Caco-2 (cell line): ENCODE measurements around the gene PSKH1. TPM values are rescaled to one million over a fixed set of nuclear protein-coding genes. Genes with fewer than 3 reads are reported as not detected.

Source experiments
- BruUV-seq: library from RNA; stranded (reverse); fragments of 400-500 nt; replicated peaks from 2 replicates; lab custom pipeline; 2021; lab: Mats Ljungman, UMichigan
- CTCF ChIA-PET: fragments of 300-600 bp; sonication (Branson Sonifier 250); formaldehyde crosslinking; loops from one replicate; lab custom pipeline; 2022; ENCODE audit warnings: antibody characterized with exemption; lab: Charles Lee
- POLR2A ChIA-PET: fragments of 300-600 bp; sonication (Branson Sonifier 250); formaldehyde crosslinking; loops from one replicate; lab custom pipeline; 2022; ENCODE audit warnings: antibody characterized with exemption; lab: Charles Lee
- DNase-seq, 2 experiments: peaks; one replicate each; pipeline versions ENCODE4 v3.0.0 to v3.0.0-alpha.2; 2020 to 2022
- H3K27me3 ChIP-seq: replicated peaks from 2 replicates; pipeline ENCODE4 v1.6.0; 2011; ENCODE audit warnings: low read length; ENCODE audit not compliant: control insufficient read depth, insufficient read depth
- H3K36me3 ChIP-seq: 2 replicates; pipeline ENCODE4 v1.5.1; 2011; ENCODE audit warnings: low read length; ENCODE audit not compliant: control insufficient read depth, insufficient read depth
- H3K4me1 ChIP-seq: fragments of 250-450 bp; sonication (Bioruptor Pico); 2 replicates; pipeline ENCODE4 v1.5.1; 2020; ENCODE audit warnings: mild to moderate bottlenecking
- H3K4me3 ChIP-seq: 2 replicates; pipeline ENCODE4 v1.5.1; 2011; ENCODE audit warnings: low read depth, mild to moderate bottlenecking, control low read depth, low read length
- H3K9me3 ChIP-seq: fragments of 250-450 bp; sonication (Bioruptor Pico); 2 replicates; pipeline ENCODE4 v1.5.1; 2020; ENCODE audit warnings: mild to moderate bottlenecking, moderate library complexity
- H3K27ac Mint-ChIP-seq: one replicate; pipeline ENCODE4 v1.8.0; 2022; ENCODE audit warnings: mixed read lengths; ENCODE audit not compliant: unreplicated experiment
- H3K27me3 Mint-ChIP-seq: one replicate; pipeline ENCODE4 v1.8.0; 2022; ENCODE audit warnings: mixed read lengths; ENCODE audit not compliant: insufficient read depth, unreplicated experiment
- H3K36me3 Mint-ChIP-seq: one replicate; pipeline ENCODE4 v1.8.0; 2022; ENCODE audit warnings: mild to moderate bottlenecking, mixed read lengths; ENCODE audit not compliant: insufficient read depth, unreplicated experiment
- H3K4me1 Mint-ChIP-seq: one replicate; pipeline ENCODE4 v1.8.0; 2022; ENCODE audit warnings: low read depth, mixed read lengths; ENCODE audit not compliant: unreplicated experiment
- H3K4me3 Mint-ChIP-seq: one replicate; pipeline ENCODE4 v1.8.0; 2022; ENCODE audit warnings: mild to moderate bottlenecking, moderate library complexity, mixed read lengths; ENCODE audit not compliant: unreplicated experiment
- H3K9me3 Mint-ChIP-seq: one replicate; pipeline ENCODE4 v1.8.0; 2022; ENCODE audit warnings: mixed read lengths; ENCODE audit not compliant: unreplicated experiment
- CTCF ChIP-seq, 2 experiments: fragments of 200-600 bp in 1 of 2; IDR thresholded peaks; 1 replicate in 1 of 2; 2 replicates in 1 of 2; pipeline versions ENCODE4 v1.5.1 to v1.8.0; 2011 to 2022; ENCODE audit warnings: antibody characterized with exemption in 1 of 2, control low read depth in 1 of 2, inconsistent platforms in 1 of 2, low read depth in 1 of 2, low read length in 1 of 2, mild to moderate bottlenecking in 1 of 2, moderate library complexity in 1 of 2; ENCODE audit not compliant: insufficient read depth in 1 of 2, severe bottlenecking in 1 of 2, unreplicated experiment in 1 of 2
- intact Hi-C: fragments of 100-400 bp; cut with micrococcal nuclease; formaldehyde crosslinking; loops from one replicate; pipeline ENCODE4 v1.10.0; 2022; ENCODE audit not compliant: unreplicated experiment
- total RNA-seq: library from RNA; stranded (reverse); gene quantifications from 2 replicates; pipeline ENCODE4 v1.2.3, GENCODE V29; 2022

Gene PSKH1
- total RNA-seq, 1 experiment from 2014 or later = 41.3 TPM

- Mint-ChIP-seq H3K4me1 (peaks cover 7% of the 10 kb centered on the region), H3K36me3 (no peaks in the 10 kb centered on the region), H3K27me3 (no peaks in the 10 kb centered on the region), H3K4me3 (no peak overlapping the region), H3K27ac (no peak overlapping the region), H3K9me3 (no peaks in the 10 kb centered on the region)
- DNase-seq = no peak
- Histone ChIP-seq H3K4me1 (no peaks in the 10 kb centered on the region), H3K4me3 (no peak overlapping the region), H3K36me3 (peaks cover 4% of the 10 kb centered on the region), H3K9me3 (no peaks in the 10 kb centered on the region), H3K27me3 (no peaks in the 10 kb centered on the region)
- TF ChIP-seq CTCF (IDR thresholded peaks at IDR 0.05; ENCODE audit: insufficient read depth in 1 of 2, low read depth in 1 of 2, low read length in 1 of 2, severe bottlenecking in 1 of 2, unreplicated experiment in 1 of 2) = no peak
- intact Hi-C loops = no loop called here
- ChIA-PET CTCF (interaction anchor here (0.6 kb wide), 1 partner anchor 227 kb away, joined by 3 read pairs; no protein-coding TSS in a partner anchor), POLR2A (no interaction called here)
- BruUV-seq = no TSS peak
Observed at GRCh38 chr16:67915831-67916723, 23.0 kb downstream of the PSKH1 start.

- no TSS peak for BruUV-seq
- H3K9me3 ChIP-seq = no peaks in the 10 kb centered on the region
- TF ChIP-seq CTCF (IDR thresholded peaks at IDR 0.05; ENCODE audit: insufficient read depth in 1 of 2, low read depth in 1 of 2, low read length in 1 of 2, severe bottlenecking in 1 of 2, unreplicated experiment in 1 of 2) = no peak
- Mint-ChIP-seq H3K4me1 (peaks cover 7% of the 10 kb centered on the region), H3K36me3 (no peaks in the 10 kb centered on the region), H3K27me3 (no peaks in the 10 kb centered on the region), H3K4me3 (no peak overlapping the region), H3K9me3 (no peaks in the 10 kb centered on the region), H3K27ac (no peak overlapping the region)
- POLR2A ChIA-PET = interaction anchor here (0.5 kb wide), 1 partner anchor 101 kb away, joined by 6 read pairs; no protein-coding TSS in a partner anchor
- H3K4me3 ChIP-seq = no peak overlapping the region
- H3K4me1 ChIP-seq = no peaks in the 10 kb centered on the region
- H3K27me3 ChIP-seq = no peaks in the 10 kb centered on the region
- CTCF ChIA-PET = interaction anchor here (0.5 to 0.8 kb wide), 2 partner anchors 18 to 411 kb away, joined by 3 read pairs; no protein-coding TSS in a partner anchor
- DNase-seq = no peak
- H3K36me3 ChIP-seq = peaks cover 4% of the 10 kb centered on the region
- intact Hi-C loops = no loop called here
Observed at GRCh38 chr16:67917140-67917851, 24.2 kb downstream of the PSKH1 start.

GRCh38 chr16:67917852-67918236, 24.8 kb downstream of the PSKH1 start:
- H3K36me3 Mint-ChIP-seq = peaks cover 2% of the 10 kb centered on the region
- no TSS peak for BruUV-seq
- H3K27me3 ChIP-seq = no peaks in the 10 kb centered on the region
- no peak overlapping the region for H3K4me3 Mint-ChIP-seq
- no peak for DNase-seq
- H3K36me3 ChIP-seq = peaks cover 4% of the 10 kb centered on the region
- intact Hi-C loops = no loop called here
- POLR2A ChIA-PET = interaction anchor here (0.5 kb wide), 1 partner anchor 101 kb away, joined by 6 read pairs; no protein-coding TSS in a partner anchor
- no peaks in the 10 kb centered on the region for H3K9me3 ChIP-seq
- no peak overlapping the region for H3K4me3 ChIP-seq
- CTCF ChIA-PET = interaction anchor here (0.7 to 0.8 kb wide), 2 partner anchors 18 to 33 kb away, joined by 3 read pairs; no protein-coding TSS in a partner anchor
- peaks cover 7% of the 10 kb centered on the region for H3K4me1 Mint-ChIP-seq
- H3K4me1 ChIP-seq = no peaks in the 10 kb centered on the region
- no peaks in the 10 kb centered on the region for H3K27me3 Mint-ChIP-seq
- H3K9me3 Mint-ChIP-seq = no peaks in the 10 kb centered on the region
- no peak overlapping the region for H3K27ac Mint-ChIP-seq
- no peak for TF ChIP-seq CTCF (IDR thresholded peaks at IDR 0.05; ENCODE audit: insufficient read depth in 1 of 2, low read depth in 1 of 2, low read length in 1 of 2, severe bottlenecking in 1 of 2, unreplicated experiment in 1 of 2)
